Loucy (cell line): ENCODE measurements around the gene INAFM2.

ENCODE experiments used
- H2AFZ ChIP-seq: fragments of 200-600 bp; sonication (generic); 2 replicates; pipeline ENCODE4 v1.6.0; 2016; ENCODE audit warnings: antibody characterized with exemption, mild to moderate bottlenecking, low read length, moderate library complexity
- H3F3A ChIP-seq: fragments of 200-600 bp; 2 replicates; pipeline ENCODE4 v1.6.0; 2016; ENCODE audit warnings: antibody characterized with exemption, low read depth, mild to moderate bottlenecking
- H3K27me3 ChIP-seq: fragments of 200-600 bp; sonication (generic); 2 replicates; pipeline ENCODE4 v1.6.1; 2014; ENCODE audit warnings: low read length, mild to moderate bottlenecking; ENCODE audit not compliant: insufficient read depth, poor library complexity, severe bottlenecking
- H3K36me3 ChIP-seq: fragments of 200-600 bp; sonication (generic); 2 replicates; pipeline ENCODE4 v1.6.1; 2016; ENCODE audit warnings: low read length; ENCODE audit not compliant: insufficient read depth
- H3K4me1 ChIP-seq: fragments of 200-600 bp; sonication (generic); 2 replicates; pipeline ENCODE4 v1.5.1; 2014; ENCODE audit warnings: low read length, mild to moderate bottlenecking; ENCODE audit not compliant: insufficient read depth, poor library complexity, severe bottlenecking
- H3K4me2 ChIP-seq: fragments of 200-600 bp; sonication (generic); 2 replicates; pipeline ENCODE4 v1.6.0; 2014; ENCODE audit warnings: antibody characterized with exemption, low read length, low read depth, mild to moderate bottlenecking; ENCODE audit not compliant: poor library complexity, severe bottlenecking
- H3K4me3 ChIP-seq: fragments of 200-600 bp; sonication (generic); 2 replicates; pipeline ENCODE4 v1.5.1; 2014; ENCODE audit warnings: low read length, mild to moderate bottlenecking, mixed read lengths; ENCODE audit not compliant: poor library complexity, severe bottlenecking
- H3K79me2 ChIP-seq: fragments of 200-600 bp; sonication (generic); 2 replicates; pipeline ENCODE4 v1.6.1; 2014; ENCODE audit warnings: low read length; ENCODE audit not compliant: insufficient read depth
- H3K9ac ChIP-seq: fragments of 200-600 bp; sonication (generic); 2 replicates; pipeline ENCODE4 v1.6.0; 2014; ENCODE audit warnings: mild to moderate bottlenecking, low read depth, low read length, moderate library complexity; ENCODE audit not compliant: poor library complexity, severe bottlenecking
- H3K9me2 ChIP-seq: fragments of 200-600 bp; sonication (generic); replicated peaks from 2 replicates; pipeline ENCODE4 v1.6.1; 2016; ENCODE audit warnings: low read depth, low read length, mixed read lengths
- H3K9me3 ChIP-seq: fragments of 200-600 bp; sonication (generic); 2 replicates; pipeline ENCODE4 v1.6.1; 2014; ENCODE audit warnings: mild to moderate bottlenecking, antibody characterized with exemption, low read length, low read depth; ENCODE audit not compliant: insufficient read depth
- H4K20me1 ChIP-seq: fragments of 200-600 bp; sonication (generic); 2 replicates; pipeline ENCODE4 v1.6.0; 2014; ENCODE audit warnings: antibody characterized with exemption, low read length, mild to moderate bottlenecking; ENCODE audit not compliant: insufficient read depth, poor library complexity, severe bottlenecking
- EZH2phosphoT487 ChIP-seq: fragments of 200-600 bp; IDR thresholded peaks from 2 replicates; pipeline ENCODE4 v1.6.1; 2018; ENCODE audit warnings: antibody characterized with exemption, mild to moderate bottlenecking, moderate library complexity, borderline replicate concordance
- TF ChIP-seq, protein P1 (sequence below): fragments of 200-600 bp; sonication (generic); conservative IDR thresholded peaks from 2 replicates; pipeline ENCODE4 v1.5.1; 2014; ENCODE audit warnings: mild to moderate bottlenecking, antibody characterized with exemption, low read length

Gene INAFM2

DNA sequence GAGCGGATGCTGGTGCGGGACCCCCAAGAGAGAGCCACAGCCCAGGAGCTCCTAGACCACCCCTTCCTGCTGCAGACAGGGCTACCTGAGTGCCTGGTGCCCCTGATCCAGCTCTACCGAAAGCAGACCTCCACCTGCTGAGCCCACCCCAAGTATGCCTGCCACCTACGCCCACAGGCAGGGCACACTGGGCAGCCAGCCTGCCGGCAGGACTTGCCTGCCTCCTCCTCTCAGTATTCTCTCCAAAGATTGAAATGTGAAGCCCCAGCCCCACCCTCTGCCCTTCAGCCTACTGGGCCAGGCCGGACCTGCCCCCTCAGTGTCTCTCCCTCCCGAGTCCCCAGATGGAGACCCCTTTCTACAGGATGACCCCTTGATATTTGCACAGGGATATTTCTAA is 47.5 kb upstream of the INAFM2 start:
- H3K9me2 ChIP-seq, result no peaks in the 10 kb centered on the region
- no peaks in the 10 kb centered on the region for H3K27me3 ChIP-seq
- no peak for TF ChIP-seq EZH2phosphoT487
- TF ChIP-seq, protein P1, sequence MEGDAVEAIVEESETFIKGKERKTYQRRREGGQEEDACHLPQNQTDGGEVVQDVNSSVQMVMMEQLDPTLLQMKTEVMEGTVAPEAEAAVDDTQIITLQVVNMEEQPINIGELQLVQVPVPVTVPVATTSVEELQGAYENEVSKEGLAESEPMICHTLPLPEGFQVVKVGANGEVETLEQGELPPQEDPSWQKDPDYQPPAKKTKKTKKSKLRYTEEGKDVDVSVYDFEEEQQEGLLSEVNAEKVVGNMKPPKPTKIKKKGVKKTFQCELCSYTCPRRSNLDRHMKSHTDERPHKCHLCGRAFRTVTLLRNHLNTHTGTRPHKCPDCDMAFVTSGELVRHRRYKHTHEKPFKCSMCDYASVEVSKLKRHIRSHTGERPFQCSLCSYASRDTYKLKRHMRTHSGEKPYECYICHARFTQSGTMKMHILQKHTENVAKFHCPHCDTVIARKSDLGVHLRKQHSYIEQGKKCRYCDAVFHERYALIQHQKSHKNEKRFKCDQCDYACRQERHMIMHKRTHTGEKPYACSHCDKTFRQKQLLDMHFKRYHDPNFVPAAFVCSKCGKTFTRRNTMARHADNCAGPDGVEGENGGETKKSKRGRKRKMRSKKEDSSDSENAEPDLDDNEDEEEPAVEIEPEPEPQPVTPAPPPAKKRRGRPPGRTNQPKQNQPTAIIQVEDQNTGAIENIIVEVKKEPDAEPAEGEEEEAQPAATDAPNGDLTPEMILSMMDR, result no peak
- no peaks in the 10 kb centered on the region for H3K79me2 ChIP-seq
- no peak overlapping the region for H2AFZ ChIP-seq
- peaks cover 18% of the 10 kb centered on the region for H3K4me1 ChIP-seq
- no peaks in the 10 kb centered on the region for H3K36me3 ChIP-seq
- no peaks in the 10 kb centered on the region for H3F3A ChIP-seq
- H4K20me1 ChIP-seq, result no peaks in the 10 kb centered on the region
- H3K9ac ChIP-seq, result no peak overlapping the region
- no peak overlapping the region for H3K4me3 ChIP-seq
- H3K9me3 ChIP-seq, result no peaks in the 10 kb centered on the region
- H3K4me2 ChIP-seq, result no peak overlapping the region

DNA sequence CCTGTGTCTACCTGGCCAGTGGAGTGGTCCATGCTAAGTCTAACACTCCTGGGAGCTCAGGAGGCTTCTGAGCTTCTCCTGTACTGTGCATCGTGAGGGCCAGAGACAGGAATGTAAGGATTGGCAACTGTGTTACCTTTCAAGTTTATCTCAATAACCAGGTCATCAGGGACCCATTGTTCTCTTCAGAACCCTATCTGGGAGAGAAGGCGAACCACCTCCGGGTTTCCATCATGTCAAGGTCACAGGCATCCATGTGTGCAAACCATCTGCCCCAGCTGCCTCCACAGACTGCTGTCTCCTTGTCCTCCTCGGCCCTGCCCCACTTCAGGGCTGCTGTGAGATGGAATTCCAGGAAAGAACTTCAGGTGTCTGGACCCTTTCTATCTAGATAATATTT is 46.6 kb upstream of the INAFM2 start:
- Histone ChIP-seq H3K79me2 (no peaks in the 10 kb centered on the region), H3K27me3 (no peaks in the 10 kb centered on the region), H2AFZ (no peak overlapping the region), H3K4me3 (no peak overlapping the region), H3K4me2 (no peak overlapping the region), H3K9ac (no peak overlapping the region), H3K9me2 (no peaks in the 10 kb centered on the region), H3K4me1 (peaks cover 18% of the 10 kb centered on the region), H3F3A (no peaks in the 10 kb centered on the region), H3K36me3 (no peaks in the 10 kb centered on the region), H4K20me1 (no peaks in the 10 kb centered on the region), H3K9me3 (no peaks in the 10 kb centered on the region)
- TF ChIP-seq, protein P1, result no peak
- no peak for TF ChIP-seq EZH2phosphoT487

DNA sequence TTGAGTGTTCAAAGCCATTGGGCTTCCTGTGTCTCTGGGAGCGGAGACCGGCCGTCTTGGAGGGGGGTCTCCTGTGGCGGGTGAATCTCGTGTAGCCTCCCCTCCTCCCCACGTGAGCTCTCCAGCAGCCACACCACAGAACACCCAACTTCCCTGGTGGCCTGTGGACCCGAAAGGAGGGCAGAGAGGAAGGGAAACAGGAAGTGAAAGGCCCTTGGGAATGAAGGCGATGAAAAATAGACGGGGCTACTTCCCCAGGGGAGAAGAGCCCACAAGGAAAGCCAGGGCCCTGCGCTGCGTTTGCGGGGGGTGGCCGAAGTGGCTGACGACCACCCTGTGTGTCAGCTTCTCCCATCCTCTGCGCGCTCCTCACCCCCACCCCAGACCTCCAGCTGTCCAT is 46.0 kb upstream of the INAFM2 start:
- Histone ChIP-seq H3K79me2 (no peaks in the 10 kb centered on the region), H3F3A (no peaks in the 10 kb centered on the region), H3K4me1 (peaks cover 18% of the 10 kb centered on the region), H3K4me3 (no peak overlapping the region), H3K9ac (no peak overlapping the region), H3K27me3 (no peaks in the 10 kb centered on the region), H4K20me1 (no peaks in the 10 kb centered on the region), H3K36me3 (no peaks in the 10 kb centered on the region), H3K9me3 (no peaks in the 10 kb centered on the region), H2AFZ (no peak overlapping the region), H3K9me2 (no peaks in the 10 kb centered on the region), H3K4me2 (no peak overlapping the region)
- TF ChIP-seq EZH2phosphoT487, result no peak
- TF ChIP-seq, protein P1, result no peak
